T-helper 22 cell (primary cell): ENCODE measurements around the gene MS4A1.
"Not testable (repeated sequence)": the region's sequence is repeated elsewhere in the genome, so short reads cannot be mapped to it uniquely, and the experiment has no call there.

Source experiments
- DNase-seq: peaks from one replicate; pipeline ENCODE4 v3.0.0-alpha.2; 2020; ENCODE audit warnings: low read depth

The MS4A1 gene

GRCh38 chr11:60455531-60456042 lies at the start of gene MS4A1:
Gene MS4A1 (plus strand): TSS chr11:60455847. CDS start chr11:60462375, 6,528 bp downstream.
- DNase-seq, result no peak

DNA sequence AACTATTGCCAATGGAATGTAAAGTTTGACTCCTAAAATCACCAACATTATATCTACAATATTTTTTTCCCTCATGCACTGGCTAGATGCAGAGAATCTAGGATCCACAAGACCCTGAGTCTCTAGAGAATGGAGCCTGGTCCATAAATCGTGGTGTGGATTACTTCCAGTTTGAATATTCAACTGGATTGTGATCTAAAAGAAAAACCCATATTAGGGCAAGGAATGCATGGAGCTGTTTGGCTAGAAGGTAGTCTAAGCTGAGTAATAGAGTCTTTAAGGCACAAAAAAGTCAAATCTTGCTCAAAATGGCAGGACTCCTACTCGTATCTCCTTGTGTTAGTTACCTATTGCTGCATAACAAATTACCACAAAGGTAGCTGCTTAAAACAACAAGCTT lies 35.6 kb upstream of the MS4A1 start:
- DNase-seq, result no peak

DNA sequence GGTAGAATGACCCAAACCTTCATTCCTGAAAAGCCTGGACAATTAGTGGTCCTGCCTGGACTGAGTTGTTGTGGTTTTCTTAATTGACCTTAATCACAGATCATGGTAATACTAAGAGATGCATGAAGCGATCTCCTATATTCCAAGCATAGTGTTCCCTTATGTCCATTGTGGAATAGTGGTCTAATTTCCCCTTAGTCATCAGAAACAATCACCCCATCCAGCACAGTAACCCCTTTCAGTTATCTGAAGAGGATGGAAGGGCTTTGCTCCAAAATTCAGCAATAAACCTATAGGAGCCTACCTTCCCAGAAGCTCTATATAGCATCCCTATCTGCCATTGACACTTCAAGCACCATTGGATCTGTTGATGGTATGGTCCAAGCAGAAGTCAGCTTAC lies 33.0 kb upstream of the MS4A1 start:
- DNase-seq, result no peak

DNA sequence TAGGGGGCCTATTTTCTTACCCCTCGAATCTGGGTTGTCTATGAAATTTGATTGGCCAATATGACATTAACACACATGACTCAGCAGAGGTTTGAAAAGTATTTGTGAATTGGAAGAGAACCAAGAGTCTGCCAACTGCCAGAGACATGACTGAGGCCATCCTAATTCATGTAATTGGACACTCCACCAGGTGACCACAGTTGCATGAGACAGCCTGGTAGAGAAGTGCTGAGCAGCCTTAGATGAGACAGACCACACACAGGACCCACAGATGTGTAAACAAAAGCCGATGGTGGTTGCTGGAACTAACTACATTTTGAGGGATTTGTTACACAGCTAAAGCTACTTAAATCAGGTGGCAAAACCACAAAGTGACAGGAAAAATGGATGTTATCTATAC lies 27.1 kb upstream of the MS4A1 start:
- DNase-seq, result no peak

DNA sequence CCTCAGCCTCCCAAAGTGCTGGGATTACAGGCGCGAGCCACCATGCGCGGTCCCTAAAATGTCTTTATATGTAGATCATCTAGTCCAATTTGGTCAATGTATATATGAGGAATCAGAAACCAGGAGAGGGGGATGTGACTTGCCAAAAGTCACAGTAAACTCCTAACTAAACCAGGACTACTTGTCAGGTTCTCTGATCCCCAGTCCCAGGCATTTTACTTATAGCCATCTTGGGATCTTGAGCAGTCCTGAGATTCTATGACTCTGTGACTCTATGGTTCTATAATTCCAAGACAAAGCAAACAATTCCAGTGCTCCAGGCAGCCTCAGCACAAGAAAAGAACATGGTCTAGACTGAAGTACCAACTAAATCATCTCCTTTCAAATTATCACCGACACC lies 26.4 kb upstream of the MS4A1 start, which contains the start of gene MS4A5:
MS4A5 (plus strand) TSS at position 301 of the 400 bp plus-strand sequence. CDS start 103 bp downstream, outside the sequence.
- no peak for DNase-seq

GRCh38 chr11:60431251-60431650 lies 24.4 kb upstream of the MS4A1 start:
- no peak for DNase-seq

DNA sequence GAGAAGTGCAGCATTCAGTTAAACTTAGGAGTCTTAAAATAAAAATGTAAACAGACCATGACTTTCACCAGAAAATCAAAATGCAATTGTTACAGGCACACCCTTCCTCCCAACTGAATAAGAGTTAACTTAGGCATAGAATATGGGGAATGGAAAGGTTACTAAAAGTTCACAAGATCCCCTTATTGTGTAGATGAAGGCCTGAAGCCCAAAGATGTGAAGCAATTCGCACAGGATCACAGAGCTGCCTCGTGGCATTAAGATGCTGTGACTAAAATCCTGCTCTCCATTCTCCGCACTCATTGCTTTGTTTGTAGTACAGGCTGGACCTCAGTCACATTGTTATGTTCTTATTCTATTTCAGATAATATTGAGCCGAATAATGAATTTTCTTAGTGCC lies 22.2 kb upstream of the MS4A1 start:
- no peak for DNase-seq

DNA sequence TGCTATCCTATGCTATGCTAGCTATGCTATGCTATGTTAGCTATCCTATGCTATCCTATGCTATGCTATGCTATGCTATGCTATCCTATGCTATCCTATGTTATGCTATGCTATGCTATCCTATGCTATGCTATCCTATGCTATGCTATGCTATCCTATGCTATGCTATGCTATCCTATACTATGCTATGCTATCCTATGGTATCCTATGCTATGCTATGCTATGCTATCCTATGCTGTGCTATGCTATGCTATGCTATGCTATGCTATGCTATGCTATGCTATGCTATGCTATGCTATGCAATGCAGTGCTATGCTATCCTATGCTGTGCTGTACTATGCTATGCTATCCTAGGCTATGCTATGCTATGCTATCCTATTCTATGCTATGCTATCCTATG lies 8.6 kb upstream of the MS4A1 start:
- no peak for DNase-seq

DNA sequence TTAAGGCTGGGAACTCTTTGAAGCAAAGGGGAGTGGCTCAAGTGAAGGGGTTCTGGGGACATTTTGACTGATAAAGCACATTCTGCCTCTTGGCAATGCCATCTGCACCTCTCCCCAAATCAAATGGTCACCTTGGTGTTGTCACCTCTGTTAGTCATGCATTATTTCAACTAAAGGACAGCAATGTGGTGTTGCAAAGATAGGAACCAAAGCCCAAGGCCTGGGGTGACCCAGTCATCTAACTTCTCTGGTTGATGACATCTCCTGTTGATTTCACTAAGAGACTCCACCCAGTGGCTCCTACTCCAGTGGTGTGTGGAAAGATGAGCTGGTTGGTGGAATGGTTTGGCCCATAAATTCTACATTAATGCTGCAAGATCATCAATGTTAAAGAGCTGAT lies 7.8 kb upstream of the MS4A1 start:
- DNase-seq, result no peak

- not testable (repeated sequence) for DNase-seq
Observed at GRCh38 chr11:60451185-60451584, 4.5 kb upstream of the MS4A1 start.

GRCh38 chr11:60454212-60454611 lies 1.4 kb upstream of the MS4A1 start:
- no peak for DNase-seq

DNA sequence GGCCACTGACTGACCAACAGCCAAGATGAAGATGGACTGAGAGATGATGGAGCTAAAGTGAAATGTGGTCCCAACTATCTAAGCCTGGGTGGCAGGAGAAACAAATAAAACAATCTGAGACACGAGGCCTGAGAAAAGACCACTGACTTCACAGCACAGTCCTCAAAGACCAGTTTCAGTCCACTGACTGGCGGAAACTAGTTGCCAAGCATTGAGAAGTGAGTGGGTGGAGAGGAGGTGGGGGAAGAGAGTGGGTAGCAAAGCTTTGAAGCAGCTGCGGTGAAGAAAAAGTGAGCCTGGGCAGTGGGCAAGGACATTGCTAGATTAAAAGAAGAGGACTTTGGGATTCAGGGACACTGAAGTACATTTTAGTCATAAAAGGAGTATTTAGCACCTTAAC lies 1.9 kb downstream of the MS4A1 start:
- DNase-seq, result no peak

- DNase-seq, result no peak
Observed at GRCh38 chr11:60459345-60459744, 3.7 kb downstream of the MS4A1 start.

DNA sequence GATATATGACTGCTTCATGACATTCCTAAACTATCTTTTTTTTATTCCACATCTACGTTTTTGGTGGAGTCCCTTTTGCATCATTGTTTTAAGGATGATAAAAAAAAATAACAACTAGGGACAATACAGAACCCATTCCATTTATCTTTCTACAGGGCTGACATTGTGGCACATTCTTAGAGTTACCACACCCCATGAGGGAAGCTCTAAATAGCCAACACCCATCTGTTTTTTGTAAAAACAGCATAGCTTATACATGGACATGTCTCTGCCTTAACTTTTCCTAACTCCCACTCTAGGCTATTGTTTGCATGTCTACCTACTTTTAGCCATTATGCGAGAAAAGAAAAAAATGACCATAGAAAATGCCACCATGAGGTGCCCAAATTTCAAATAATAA lies 13.2 kb downstream of the MS4A1 start:
- no peak for DNase-seq

DNA sequence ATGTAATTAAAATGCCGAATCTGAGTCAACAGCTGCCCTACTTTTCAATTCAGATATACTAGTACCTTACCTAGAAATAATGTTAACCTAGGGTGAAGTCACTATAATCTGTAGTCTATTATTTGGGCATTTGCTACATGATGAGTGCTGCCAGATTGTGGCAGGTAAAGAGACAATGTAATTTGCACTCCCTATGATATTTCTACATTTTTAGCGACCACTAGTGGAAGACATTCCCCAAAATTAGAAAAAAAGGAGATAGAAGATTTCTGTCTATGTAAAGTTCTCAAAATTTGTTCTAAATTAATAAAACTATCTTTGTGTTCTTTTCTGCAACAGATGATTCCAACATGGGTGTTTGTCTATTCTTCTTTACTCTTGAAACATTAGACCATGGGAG lies 14.1 kb downstream of the MS4A1 start:
- no peak for DNase-seq

DNA sequence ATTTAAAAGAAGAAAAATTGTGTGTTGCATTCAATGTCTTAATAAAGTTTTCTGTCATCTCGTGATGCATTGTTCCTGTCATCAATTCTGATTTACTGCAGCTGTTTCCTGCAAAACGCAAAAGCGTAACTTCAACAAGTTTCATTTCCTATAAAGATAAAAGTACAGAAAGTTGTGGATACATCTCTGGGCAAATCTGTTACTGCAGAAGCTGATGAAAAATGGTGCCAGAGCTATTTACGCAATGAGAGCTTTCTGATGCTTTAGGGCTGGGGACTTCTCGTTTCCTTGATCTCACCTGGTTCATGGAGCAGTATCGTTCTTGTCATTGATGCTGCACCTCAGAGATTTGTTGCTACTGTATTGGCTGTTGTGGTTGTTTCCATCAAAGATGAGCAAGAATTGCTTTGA lies 21.4 kb downstream of the MS4A1 start:
- no peak for DNase-seq

- DNase-seq, result no peak
Observed at GRCh38 chr11:60482361-60482760, 26.7 kb downstream of the MS4A1 start.

DNA sequence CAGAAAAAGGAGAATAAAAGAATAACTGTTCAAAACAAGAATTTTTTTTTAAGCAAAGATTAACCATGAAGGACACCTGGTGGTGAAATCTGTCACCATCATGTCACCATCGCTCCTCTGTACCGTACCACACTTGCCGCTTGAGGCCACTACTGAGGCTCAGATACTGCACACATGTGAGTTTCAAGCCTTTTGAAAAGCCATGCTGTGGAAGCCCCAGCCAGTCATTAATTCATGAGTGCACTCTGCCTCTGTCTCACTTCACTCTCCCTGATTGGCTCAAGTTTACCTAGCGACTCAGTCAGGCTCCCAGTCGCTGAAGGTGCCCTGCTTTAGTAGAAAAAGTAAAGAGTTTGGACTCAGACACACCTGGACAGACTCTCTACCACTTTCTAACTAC lies 30.3 kb downstream of the MS4A1 start:
- DNase-seq, result no peak

DNA sequence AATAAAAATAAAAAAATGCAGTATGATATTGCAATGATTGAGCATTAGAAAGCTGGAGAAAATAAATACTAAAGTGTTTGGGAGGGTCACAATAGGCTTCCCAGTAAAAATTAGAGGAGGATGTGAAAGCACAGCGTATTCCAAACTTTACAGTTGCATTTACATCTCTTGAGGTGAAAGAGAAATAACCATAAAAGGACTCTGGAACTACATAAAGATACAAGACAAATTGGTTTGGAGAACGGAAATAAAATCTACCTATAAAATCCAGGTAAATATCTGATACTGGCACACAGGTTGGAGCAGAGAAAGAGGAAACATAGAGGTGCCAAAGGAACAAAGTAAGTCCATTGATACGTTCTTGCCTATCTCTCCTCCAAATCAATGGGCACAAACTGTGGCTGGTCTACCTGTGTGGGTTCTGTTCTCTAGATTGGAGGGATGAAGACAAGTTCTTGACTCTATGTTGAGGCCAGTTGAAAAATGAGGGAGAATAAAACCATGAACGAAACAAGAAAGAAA lies 36.9 kb downstream of the MS4A1 start, which contains the start of gene MS4A12:
MS4A12 (plus strand) TSS at position 291 of the 522 bp plus-strand sequence. CDS start 4,541 bp downstream, outside the sequence.
- DNase-seq, result no peak

DNA sequence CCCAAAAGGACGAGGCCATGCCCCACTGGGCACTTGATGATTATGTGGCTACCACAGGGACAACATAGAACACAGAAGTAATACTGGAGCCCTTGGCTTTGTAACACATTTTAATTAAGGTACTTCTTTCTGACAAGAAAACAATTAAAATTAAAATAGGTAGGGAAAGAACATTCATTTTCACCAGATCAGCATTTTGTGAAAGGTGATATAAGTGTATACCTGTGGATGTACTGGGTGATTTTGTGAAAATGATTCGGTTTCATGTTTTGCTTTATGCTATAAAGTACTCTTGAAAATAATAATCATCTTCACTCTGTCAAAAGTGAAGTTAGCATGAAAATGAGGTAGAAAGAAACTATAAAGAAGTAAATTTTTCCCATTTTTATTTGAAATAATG lies 37.8 kb downstream of the MS4A1 start:
- DNase-seq, result no peak

GRCh38 chr11:60498399-60498798 lies 42.8 kb downstream of the MS4A1 start:
- DNase-seq, result no peak

DNA sequence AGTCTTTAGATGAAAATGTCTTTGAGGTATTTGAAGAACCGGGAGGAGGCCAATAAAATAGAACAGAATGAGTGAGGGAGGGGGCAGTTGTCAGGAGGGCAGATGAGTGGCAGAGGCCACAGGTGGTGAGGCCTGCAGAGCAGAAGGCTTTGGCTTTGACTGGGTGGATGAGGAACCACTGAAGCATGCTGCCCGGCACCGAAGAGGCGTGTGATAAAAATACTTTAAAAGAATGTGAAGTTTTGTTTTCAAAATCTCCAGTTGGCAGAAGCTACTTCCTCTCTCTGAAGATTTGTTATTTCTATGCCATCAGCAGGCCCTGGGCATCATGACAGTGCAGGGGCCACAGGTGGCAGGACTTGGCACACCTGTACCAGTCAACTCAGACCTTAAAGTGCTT lies 43.2 kb downstream of the MS4A1 start:
- DNase-seq, result no peak

GRCh38 chr11:60500276-60500910 lies 44.7 kb downstream of the MS4A1 start:
- DNase-seq, result no peak

- DNase-seq, result no peak
Observed at GRCh38 chr11:60502221-60502775, 46.7 kb downstream of the MS4A1 start.
